GM19397 (cell line): ENCODE measurements around the gene SMS.

Source experiments
- ATAC-seq: cut with Tn5 transposase; IDR thresholded peaks from one replicate; pipeline ENCODE4 v1.9.1; 2021; ENCODE audit warnings: mild to moderate bottlenecking, moderate library complexity; ENCODE audit not compliant: unreplicated experiment

SMS gene

DNA sequence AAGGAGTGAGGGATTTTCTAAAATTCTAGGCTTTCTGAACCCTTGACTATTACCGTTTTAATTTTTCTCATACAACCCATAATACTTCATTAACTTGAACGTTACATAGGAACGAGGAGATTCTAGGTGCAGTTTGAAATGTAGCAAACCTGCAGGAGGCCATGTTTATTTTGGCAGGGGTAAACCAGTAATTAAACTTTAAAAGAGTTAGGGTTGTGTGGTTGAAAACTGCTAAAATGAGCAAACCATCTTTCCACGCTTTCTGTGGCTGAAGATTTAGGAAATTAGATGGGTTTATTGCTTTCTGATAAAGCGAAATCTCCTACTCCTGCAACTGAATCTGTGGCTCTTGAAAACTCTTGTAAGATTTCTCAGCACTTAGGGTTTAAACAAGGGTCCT, 93.3 kb downstream of the SMS start:
- no peak for ATAC-seq

DNA sequence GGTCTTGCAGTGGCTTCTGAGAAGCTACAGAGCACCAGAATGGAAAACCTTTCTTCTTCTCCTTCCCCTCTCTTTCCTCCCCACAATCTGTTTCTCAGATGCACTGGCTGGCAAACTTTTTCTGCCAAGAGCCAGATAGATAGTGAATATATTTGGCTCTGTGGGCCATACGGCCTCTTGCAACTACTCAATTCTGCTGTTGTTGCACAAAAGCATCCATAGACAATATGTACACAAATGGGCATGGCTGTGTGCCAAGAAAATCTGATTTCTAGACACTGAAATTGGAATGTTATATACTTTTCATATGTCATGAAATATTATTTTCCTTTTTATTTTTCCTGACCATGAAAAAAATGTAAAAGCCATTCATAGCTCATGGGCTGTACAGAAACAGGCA, 94.7 kb downstream of the SMS start:
- ATAC-seq, result no peak

DNA sequence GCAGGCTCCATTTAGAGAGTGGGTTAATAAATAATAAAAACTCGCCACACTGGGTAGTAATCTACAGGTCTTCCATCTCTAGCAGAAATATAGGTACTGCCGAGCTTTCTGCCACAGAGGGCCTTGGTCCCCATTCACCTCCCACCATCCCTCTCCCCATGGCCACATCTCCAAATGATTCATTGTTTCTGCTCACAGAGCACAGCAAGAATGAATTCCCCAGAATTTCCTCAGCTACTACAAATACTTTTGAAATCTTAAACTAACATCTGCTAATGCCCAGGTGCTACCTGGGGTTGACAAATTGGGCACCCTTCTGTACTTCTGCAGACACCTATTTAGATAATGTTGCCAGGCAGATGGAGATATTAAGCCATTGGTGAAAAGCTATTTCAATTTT, 96.7 kb downstream of the SMS start:
- no peak for ATAC-seq

DNA sequence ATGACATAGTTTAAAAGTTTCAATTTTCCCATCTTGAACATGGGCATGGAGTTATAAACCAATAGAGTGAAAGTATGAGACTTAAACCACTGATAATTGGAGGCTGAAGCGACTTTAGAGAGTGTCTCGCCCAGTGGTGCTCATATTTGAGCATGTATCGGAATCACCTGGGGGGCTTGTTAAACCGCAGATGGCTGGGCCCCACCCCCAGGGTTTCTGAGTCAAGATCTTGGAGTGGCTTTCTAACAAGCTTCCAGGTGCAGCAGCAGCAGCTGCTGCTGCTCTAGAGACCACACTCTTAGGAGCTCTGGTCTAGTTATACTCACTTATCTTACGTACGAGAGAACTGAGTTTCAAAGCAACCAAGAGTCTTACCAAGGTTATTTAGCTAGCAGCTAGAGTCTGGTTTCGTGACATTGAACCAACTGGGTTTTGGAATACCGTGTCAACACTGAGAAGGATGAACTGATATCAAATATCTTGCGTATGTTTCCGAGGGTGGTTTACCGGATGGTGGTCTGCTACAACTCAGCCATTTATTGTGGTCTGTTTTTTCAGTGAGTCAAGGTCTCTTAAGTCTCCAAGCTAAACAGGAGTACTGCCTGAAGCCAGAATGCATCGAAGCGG, 97.5 kb downstream of the SMS start:
- ATAC-seq, result no peak

DNA sequence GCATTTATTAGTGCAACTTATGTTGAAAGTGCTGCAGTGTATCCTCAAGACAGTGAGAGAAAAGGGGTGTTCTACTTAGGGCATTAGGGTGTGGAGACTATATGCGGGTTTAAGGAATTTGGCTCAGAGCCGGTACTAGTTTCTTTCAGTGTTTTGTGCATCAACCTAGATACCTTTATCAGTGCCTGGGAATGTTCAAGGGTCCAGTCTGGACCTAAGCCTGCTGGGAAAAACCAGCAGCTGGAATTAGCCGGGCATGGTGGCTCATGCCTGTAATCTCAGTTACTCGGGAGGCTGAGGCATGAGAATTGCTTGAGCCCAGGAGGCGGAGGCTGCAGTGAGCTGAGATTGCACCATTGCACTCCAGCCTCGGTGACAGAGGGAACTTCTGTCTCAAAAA, 99.0 kb downstream of the SMS start:
- ATAC-seq, result no peak

DNA sequence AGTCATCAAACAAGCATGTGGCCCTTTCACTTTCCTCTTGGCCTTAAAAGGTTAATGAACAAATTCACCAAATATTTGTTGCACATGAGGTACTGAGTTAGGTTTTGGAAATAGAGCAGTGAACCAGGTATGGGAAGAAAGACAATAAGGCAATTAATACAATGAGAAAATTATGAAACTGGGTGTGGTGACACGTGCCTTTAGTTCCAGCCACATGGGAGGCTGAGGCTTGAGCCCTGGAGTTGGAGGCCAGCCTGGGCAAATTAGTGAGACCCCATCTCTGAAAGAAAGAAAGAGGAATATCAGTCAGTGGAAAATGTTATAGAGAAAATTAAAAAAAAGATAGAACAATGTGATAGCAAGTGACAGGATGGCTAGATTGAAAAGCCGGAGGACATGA, 99.7 kb downstream of the SMS start:
- ATAC-seq, result no peak

DNA sequence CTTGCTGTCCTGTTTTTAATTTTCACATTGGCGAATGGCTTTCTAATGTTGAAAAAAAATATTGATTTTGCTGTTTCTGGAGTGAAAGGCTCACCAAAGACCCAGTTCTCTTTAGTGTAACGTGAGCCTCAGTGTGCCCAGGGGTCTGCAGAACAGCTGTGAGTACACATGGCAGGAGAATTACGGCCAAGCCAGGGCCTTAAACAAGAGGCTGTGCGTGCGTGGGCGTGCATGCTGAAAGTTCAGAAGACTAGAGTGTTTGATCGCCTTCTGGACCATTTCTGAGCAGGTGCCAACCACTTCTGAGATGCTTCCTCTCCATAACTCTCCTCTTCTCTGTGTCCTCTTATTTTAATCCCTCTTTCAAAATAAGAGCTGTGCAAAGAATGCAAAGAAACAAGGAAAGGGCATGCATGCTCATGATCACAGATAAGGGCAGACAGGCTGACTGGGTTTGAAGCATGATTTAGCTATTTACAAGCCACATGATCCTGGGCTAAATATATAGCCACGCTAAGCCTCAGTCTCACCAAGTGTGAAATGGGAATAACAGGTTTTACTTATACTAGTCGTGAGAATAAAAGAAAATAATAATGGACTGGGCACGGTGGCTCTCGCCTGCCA, 101.5 kb downstream of the SMS start:
- no peak for ATAC-seq

DNA sequence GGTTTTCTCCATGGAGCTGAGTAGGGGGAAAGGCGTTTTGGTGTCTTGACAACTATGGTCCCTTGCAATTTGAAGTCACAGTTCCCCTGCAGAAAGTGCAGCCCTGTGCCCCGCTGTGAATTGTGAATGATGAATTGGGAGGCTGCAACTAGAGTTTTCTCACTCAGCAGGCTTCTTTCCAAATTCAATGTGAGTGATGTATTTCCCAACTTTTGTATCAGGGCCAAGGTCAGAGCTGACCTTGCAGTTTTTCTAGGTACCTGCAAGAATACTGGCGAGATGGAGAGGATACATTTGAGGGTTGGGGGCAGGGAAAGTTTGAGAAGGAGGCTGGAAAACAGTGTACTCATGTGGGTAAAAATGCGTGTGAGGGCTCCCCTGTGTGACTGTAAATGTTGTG, 103.4 kb downstream of the SMS start:
- ATAC-seq, result no peak
